Gastroesophageal sphincter (tissue), 4 donors: ENCODE data around the gene SLC2A6. TPM values are rescaled to one million over a fixed set of nuclear protein-coding genes. Genes with fewer than 3 reads are reported as not detected.

Experiments used
- ATAC-seq: fragments of 150-250 bp; one replicate; pipeline ENCODE4 v1.9.1; 2016; ENCODE audit warnings: mild to moderate bottlenecking, moderate library complexity
- H3K27ac ChIP-seq, 4 donors: fragments of 200-600 bp; sonication (generic) in 3 of 4; 1 replicate in 3 of 4; 2 replicates in 1 of 4; pipeline ENCODE4 v1.5.1; 2016 to 2019
- H3K27me3 ChIP-seq: fragments of 200-600 bp; sonication (generic); one replicate; pipeline ENCODE4 v1.5.1; 2019
- H3K36me3 ChIP-seq, 2 donors: fragments of 200-600 bp; sonication (generic); one replicate each; pipeline ENCODE4 v1.5.1; 2019; ENCODE audit warnings: control low read depth in 1 of 2
- H3K4me1 ChIP-seq, 3 donors: fragments of 200-600 bp; sonication (generic); 1 replicate in 2 of 3; 2 replicates in 1 of 3; pipeline ENCODE4 v1.5.1; 2016 to 2019; ENCODE audit warnings: control low read depth in 2 of 3
- H3K4me3 ChIP-seq, 2 donors: fragments of 200-600 bp; sonication (generic); one replicate each; pipeline ENCODE4 v1.5.1; 2019; ENCODE audit warnings: mild to moderate bottlenecking in 1 of 2, moderate library complexity in 1 of 2
- H3K9me3 ChIP-seq, 3 donors: fragments of 200-600 bp; sonication (generic); one replicate each; pipeline ENCODE4 v1.5.1; 2017 to 2019; ENCODE audit warnings: control low read depth in 2 of 3
- EP300 ChIP-seq: sonication (generic); formaldehyde crosslinking; IDR thresholded peaks from one replicate; pipeline ENCODE4 v1.6.1; 2017; ENCODE audit warnings: antibody characterized with exemption, mild to moderate bottlenecking
- POLR2A ChIP-seq, 2 donors: fragments of 450-650 bp; IDR thresholded peaks; one replicate each; pipeline ENCODE4 v1.6.1; 2017; ENCODE audit warnings: antibody characterized with exemption in 2 of 2, mild to moderate bottlenecking in 2 of 2, moderate library complexity in 1 of 2
- POLR2AphosphoS5 ChIP-seq: sonication (generic); formaldehyde crosslinking; IDR thresholded peaks from one replicate; pipeline ENCODE4 v1.6.1; 2017; ENCODE audit warnings: antibody characterized with exemption
- WGBS, 2 donors: methylation state at CpG; one replicate each; pipeline ENCODE4 v1.1.5; 2018; ENCODE audit warnings: low coverage in 1 of 2; 5-methylcytosine and 5-hydroxymethylcytosine counted together
- total RNA-seq, 4 donors: library from RNA; depleted of rRNA; stranded (reverse); fragments of >200 nt; gene quantifications; one replicate each; pipeline ENCODE4 v1.1.0, GENCODE V29; 2016
- TF ChIP-seq, protein P1 (sequence below), 4 experiments: fragments of 200-600 bp in 2 of 4; fragments of 450-650 bp in 2 of 4; sonication (generic) in 1 of 4; IDR thresholded peaks; one replicate each; pipeline ENCODE4 v1.5.1; 2017 to 2019; ENCODE audit warnings: antibody characterized with exemption in 4 of 4, mild to moderate bottlenecking in 2 of 4, moderate library complexity in 2 of 4

The SLC2A6 gene
- total RNA-seq, 4 donors from 2014 or later = 1.7 to 11.8 (median 5.2) TPM

GRCh38 chr9:133467101-133467500, 11.8 kb downstream of the SLC2A6 start:
- Histone ChIP-seq H3K4me3 (no peak overlapping the region), H3K4me1 (peaks cover 0 to under 1% (median 0%) of the 10 kb centered on the region in 3 donors), H3K36me3 (peaks cover 0 to 60% of the 10 kb centered on the region in 2 donors), H3K9me3 (no peaks in the 10 kb centered on the region), H3K27ac (no peak overlapping the region), H3K27me3 (no peaks in the 10 kb centered on the region)
- 100% methylated on average over 1 of the region's 10 CpGs; no CpG with 5 or more reads in 1 of the 2 donors for WGBS, 2 donors
- ATAC-seq = no peak
- TF ChIP-seq, protein P1, sequence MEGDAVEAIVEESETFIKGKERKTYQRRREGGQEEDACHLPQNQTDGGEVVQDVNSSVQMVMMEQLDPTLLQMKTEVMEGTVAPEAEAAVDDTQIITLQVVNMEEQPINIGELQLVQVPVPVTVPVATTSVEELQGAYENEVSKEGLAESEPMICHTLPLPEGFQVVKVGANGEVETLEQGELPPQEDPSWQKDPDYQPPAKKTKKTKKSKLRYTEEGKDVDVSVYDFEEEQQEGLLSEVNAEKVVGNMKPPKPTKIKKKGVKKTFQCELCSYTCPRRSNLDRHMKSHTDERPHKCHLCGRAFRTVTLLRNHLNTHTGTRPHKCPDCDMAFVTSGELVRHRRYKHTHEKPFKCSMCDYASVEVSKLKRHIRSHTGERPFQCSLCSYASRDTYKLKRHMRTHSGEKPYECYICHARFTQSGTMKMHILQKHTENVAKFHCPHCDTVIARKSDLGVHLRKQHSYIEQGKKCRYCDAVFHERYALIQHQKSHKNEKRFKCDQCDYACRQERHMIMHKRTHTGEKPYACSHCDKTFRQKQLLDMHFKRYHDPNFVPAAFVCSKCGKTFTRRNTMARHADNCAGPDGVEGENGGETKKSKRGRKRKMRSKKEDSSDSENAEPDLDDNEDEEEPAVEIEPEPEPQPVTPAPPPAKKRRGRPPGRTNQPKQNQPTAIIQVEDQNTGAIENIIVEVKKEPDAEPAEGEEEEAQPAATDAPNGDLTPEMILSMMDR (IDR thresholded peaks at IDR 0.05) = no peak
- no peak for TF ChIP-seq POLR2A (IDR thresholded peaks at IDR 0.05)
- no peak for TF ChIP-seq POLR2AphosphoS5
- no peak for TF ChIP-seq EP300

DNA sequence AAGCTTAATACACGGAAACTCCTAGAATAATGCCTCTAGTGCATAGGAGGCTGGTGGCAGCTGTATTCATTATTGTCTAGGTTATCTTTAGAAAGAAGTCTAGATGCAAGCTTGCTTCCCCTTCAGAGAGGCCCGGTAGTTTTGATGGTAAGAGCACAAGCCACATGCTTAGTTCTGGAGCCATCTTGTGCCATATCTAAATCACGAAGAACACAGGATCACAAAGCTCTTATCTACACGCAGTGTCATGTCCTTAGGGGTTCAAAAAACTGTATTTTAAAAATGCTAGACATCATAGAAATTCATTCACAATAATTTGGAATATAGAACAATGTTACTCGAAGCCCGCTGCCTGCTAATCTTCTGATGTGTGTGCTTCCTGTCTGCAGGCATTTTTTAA, 12.9 kb downstream of the SLC2A6 start:
- Histone ChIP-seq H3K27ac (no peak overlapping the region), H3K4me3 (no peak overlapping the region), H3K36me3 (peaks cover 0 to 60% of the 10 kb centered on the region in 2 donors), H3K4me1 (peaks cover 0 to 12% (median 0%) of the 10 kb centered on the region in 3 donors), H3K9me3 (no peaks in the 10 kb centered on the region), H3K27me3 (no peaks in the 10 kb centered on the region)
- TF ChIP-seq EP300 (no peak), POLR2A (IDR thresholded peaks at IDR 0.05) (no peak), POLR2AphosphoS5 (no peak)
- TF ChIP-seq, protein P1 (IDR thresholded peaks at IDR 0.05) = no peak
- WGBS, 2 donors = 75 to 85% methylated on average over 6 of the region's 6 CpGs
- ATAC-seq = no peak

GRCh38 chr9:133464638-133465037, 14.3 kb downstream of the SLC2A6 start:
- Histone ChIP-seq H3K36me3 (peaks cover 0 to 57% of the 10 kb centered on the region in 2 donors), H3K4me1 (peaks cover 0 to 20% (median 0%) of the 10 kb centered on the region in 3 donors), H3K27ac (no peak overlapping the region), H3K4me3 (no peak overlapping the region), H3K27me3 (no peaks in the 10 kb centered on the region), H3K9me3 (no peaks in the 10 kb centered on the region)
- TF ChIP-seq, protein P1 (IDR thresholded peaks at IDR 0.05) = no peak
- no peak for TF ChIP-seq EP300
- no peak for TF ChIP-seq POLR2AphosphoS5
- no peak for TF ChIP-seq POLR2A (IDR thresholded peaks at IDR 0.05)
- no CpG with 5 or more reads among the region's 10 CpGs for WGBS, 2 donors
- ATAC-seq = no peak

GRCh38 chr9:133463864-133464615, 14.9 kb downstream of the SLC2A6 start:
- TF ChIP-seq, protein P1 (IDR thresholded peaks at IDR 0.05) = no peak
- TF ChIP-seq POLR2AphosphoS5 = no peak
- no peak for TF ChIP-seq EP300
- no peak for TF ChIP-seq POLR2A (IDR thresholded peaks at IDR 0.05)
- no peak for ATAC-seq
- no peaks in the 10 kb centered on the region for H3K9me3 ChIP-seq
- H3K27ac ChIP-seq = no peak overlapping the region
- H3K4me1 ChIP-seq = peaks cover 0 to 24% (median 2%) of the 10 kb centered on the region in 3 donors
- WGBS, 2 donors = 72 to 84% methylated on average over 6 to 12 of the region's 24 CpGs
- H3K4me3 ChIP-seq = no peak overlapping the region
- no peaks in the 10 kb centered on the region for H3K27me3 ChIP-seq
- peaks cover 0 to 51% of the 10 kb centered on the region in 2 donors for H3K36me3 ChIP-seq
